ENCODE data around the gene ZFP62.

- no peak for TF ChIP-seq CTCF (IDR thresholded peaks at IDR 0.05; ENCODE audit: insufficient read depth, low read depth, low read length)
- TF ChIP-seq EZH2 (IDR thresholded peaks at IDR 0.05; ENCODE audit: insufficient read depth, low read length) = no peak
Measured at GRCh38 chr5:180862645-180863044, 1.6 kb upstream of the ZFP62 start.

Measured in astrocyte (in vitro differentiated cells and primary cell).